Osteocyte (in vitro differentiated cells): ENCODE results near the gene PTPRN2. TPM values are rescaled to one million over a fixed set of nuclear protein-coding genes. Genes with fewer than 3 reads are reported as not detected.

Experiments used
- DNase-seq: peaks from one replicate; pipeline ENCODE4 v3.0.0; 2021; ENCODE audit warnings: mixed read lengths; ENCODE audit not compliant: unreplicated experiment; ENCODE audit errors: extremely low spot score
- H3K27ac Mint-ChIP-seq: one replicate; pipeline ENCODE4 v1.8.0; 2021; ENCODE audit warnings: mild to moderate bottlenecking, mixed read lengths; ENCODE audit not compliant: unreplicated experiment
- H3K27me3 Mint-ChIP-seq: one replicate; pipeline ENCODE4 v1.8.0; 2021; ENCODE audit warnings: mixed read lengths; ENCODE audit not compliant: unreplicated experiment
- H3K36me3 Mint-ChIP-seq: one replicate; pipeline ENCODE4 v1.8.0; 2021; ENCODE audit warnings: mixed read lengths; ENCODE audit not compliant: unreplicated experiment
- H3K4me1 Mint-ChIP-seq: one replicate; pipeline ENCODE4 v1.8.0; 2021; ENCODE audit warnings: mixed read lengths; ENCODE audit not compliant: unreplicated experiment
- H3K4me3 Mint-ChIP-seq: one replicate; pipeline ENCODE4 v1.8.0; 2021; ENCODE audit warnings: mild to moderate bottlenecking, moderate library complexity, mixed read lengths; ENCODE audit not compliant: unreplicated experiment
- H3K9me3 Mint-ChIP-seq: one replicate; pipeline ENCODE4 v1.8.0; 2021; ENCODE audit warnings: mixed read lengths; ENCODE audit not compliant: unreplicated experiment
- CTCF ChIP-seq: fragments of 200-600 bp; sonication (generic); IDR thresholded peaks from 2 replicates; pipeline ENCODE4 v1.5.0; 2021; ENCODE audit warnings: antibody characterized with exemption, mild to moderate bottlenecking, moderate library complexity
- total RNA-seq: library from RNA; stranded (reverse); gene quantifications from 2 replicates; pipeline ENCODE4 v1.2.1, GENCODE V29; 2021

Gene PTPRN2
- total RNA-seq, 1 donor from 2014 or later: 0.59 TPM

DNA sequence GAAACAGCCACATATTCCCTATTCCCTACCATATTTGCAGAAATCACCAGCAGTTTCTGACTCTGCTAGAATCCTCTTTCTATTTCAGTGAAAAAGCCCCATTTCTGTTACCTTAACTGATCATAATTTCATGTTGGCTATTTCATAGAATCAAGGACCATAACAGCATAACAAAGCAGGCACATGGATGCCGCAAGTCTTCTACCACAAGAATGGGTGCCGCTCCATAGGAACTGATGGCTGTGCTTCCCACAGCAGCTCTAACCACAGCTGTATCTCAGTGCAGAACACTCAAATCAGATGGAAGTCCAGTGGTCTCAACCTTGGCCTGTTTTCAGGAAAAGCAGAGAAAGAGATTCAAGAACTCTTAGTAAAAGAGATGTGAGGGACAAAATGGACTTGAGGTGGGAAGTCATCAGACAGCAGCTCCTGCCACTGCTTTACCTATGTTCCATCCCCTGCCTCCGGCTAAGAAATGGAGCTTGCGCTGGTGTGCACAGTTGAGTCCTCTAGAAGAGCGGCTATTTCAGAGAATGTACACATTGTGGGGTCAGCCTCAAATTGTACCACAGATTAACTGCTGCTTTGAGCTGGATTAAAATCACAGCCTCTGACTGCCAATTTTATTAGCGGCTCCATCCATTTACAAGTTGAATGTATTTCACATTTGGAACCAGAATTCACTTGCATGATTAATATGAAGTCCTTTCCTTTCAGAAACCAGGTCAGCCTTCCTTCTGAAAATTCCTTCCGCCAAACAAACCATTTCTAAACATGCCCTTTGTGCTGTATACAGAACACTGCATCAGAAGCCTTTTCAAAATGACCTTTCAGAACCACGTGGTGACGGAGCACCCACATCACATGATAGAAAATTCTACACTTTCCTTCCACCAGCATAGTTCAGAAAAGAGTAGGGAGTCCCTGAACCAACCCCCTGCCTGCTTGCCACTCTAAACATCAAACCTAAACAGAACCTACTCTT is 7.7 kb downstream of the PTPRN2 start:
- H3K36me3 Mint-ChIP-seq: no peaks in the 10 kb centered on the region
- H3K27me3 Mint-ChIP-seq: no peaks in the 10 kb centered on the region
- no peak for TF ChIP-seq CTCF
- H3K4me1 Mint-ChIP-seq: no peaks in the 10 kb centered on the region
- peaks cover 12% of the 10 kb centered on the region for H3K9me3 Mint-ChIP-seq
- DNase-seq: no peak
- no peak overlapping the region for H3K4me3 Mint-ChIP-seq
- H3K27ac Mint-ChIP-seq: no peak overlapping the region

DNA sequence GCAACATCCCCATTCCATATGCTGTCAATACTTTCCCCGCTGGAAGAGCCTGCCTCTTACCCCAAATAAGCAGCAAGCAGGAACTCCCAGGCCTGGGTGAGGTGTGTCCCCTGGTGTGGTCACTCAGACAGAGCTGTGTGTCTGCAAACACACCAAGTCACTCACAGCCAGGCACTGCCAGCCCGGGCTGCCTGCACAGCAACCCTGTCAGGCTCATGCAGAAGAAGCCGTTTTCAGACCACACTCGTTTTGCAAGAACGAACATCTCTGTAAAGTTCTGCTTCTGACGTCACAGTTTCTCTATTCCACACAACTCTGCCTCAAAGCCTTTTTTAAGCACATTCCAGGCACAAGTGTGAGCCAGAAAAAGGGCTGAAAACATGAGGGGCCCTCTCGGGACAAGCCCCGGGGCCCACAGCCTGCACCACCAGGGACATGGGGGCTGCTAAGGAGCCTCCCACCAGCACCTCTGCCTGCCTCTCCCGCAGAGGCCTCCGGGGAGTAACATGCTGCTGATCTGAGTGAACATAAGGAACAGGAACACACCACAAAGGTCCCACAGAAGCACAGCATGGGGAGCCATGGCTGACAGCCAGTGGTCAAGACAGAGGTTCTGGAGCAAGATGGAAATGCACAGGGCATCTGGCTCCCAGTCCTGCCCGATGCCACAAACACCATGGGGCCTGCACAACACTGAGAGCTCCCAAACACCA is 11.4 kb downstream of the PTPRN2 start:
- no peaks in the 10 kb centered on the region for H3K36me3 Mint-ChIP-seq
- no peaks in the 10 kb centered on the region for H3K4me1 Mint-ChIP-seq
- peaks cover 12% of the 10 kb centered on the region for H3K9me3 Mint-ChIP-seq
- H3K27me3 Mint-ChIP-seq: no peaks in the 10 kb centered on the region
- no peak for TF ChIP-seq CTCF
- H3K27ac Mint-ChIP-seq: no peak overlapping the region
- DNase-seq: no peak
- no peak overlapping the region for H3K4me3 Mint-ChIP-seq

DNA sequence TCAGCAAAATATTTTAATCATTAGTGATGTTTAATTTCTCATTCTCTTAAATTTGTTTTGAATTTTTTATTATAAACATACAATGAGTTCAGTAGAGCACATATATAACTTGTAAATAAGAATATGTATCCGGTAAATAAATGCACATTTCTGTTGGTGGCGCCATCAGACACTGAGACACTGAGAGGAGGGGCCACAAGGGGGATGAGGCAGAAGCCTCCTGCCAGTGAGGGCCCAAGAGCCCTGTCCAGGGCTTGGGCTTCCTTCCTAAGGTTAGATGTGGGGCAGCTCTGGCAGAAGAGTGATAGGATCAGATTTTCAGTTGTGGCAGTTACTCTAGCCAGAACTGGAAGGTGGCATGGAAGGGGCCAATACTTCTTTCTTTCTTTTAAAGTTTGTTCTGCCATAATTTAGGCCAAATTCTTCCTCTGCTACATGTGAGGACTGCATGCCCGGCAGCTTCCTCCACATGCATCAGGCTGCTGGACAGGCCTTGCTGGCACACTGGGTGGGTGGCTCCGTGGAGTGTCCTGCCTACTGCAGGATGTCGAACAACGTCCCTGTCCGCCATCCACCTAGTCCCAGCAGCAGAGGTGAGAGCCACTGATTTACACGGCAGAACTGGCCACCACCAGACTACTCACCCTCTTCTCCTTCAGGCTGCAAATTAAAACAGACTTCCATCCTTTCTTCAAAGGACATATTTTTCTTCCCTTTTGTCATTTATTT is 13.2 kb downstream of the PTPRN2 start:
- H3K4me1 Mint-ChIP-seq: no peaks in the 10 kb centered on the region
- peaks cover 2% of the 10 kb centered on the region for H3K9me3 Mint-ChIP-seq
- no peak for DNase-seq

DNA sequence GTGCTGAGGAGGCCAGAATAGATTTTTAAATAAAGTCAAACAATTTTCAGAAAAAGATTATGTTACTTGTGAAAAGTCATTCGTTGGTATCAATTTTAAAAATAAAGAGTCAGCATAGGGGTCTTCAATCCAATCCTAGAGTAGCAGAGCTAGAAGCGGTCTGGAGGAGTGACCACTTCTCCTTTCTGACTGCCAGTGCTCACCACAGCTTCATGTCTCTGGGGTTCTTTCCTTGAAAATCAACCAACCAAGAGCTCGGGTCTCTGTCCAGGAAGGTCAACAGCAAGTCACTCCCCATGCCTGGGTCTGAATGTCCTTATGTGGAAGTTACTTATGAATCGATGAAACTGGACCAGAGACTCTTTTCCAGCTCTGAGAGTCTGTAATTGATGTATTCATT is 14.3 kb downstream of the PTPRN2 start:
- H3K4me1 Mint-ChIP-seq: no peaks in the 10 kb centered on the region
- no peaks in the 10 kb centered on the region for H3K36me3 Mint-ChIP-seq
- H3K4me3 Mint-ChIP-seq: no peak overlapping the region
- no peaks in the 10 kb centered on the region for H3K9me3 Mint-ChIP-seq
- no peak for TF ChIP-seq CTCF
- no peak overlapping the region for H3K27ac Mint-ChIP-seq
- no peak for DNase-seq
- H3K27me3 Mint-ChIP-seq: no peaks in the 10 kb centered on the region

More for the DNA sequence above, 13.2 kb downstream of the PTPRN2 start:
- H3K27ac Mint-ChIP-seq: no peak overlapping the region
- H3K27me3 Mint-ChIP-seq: no peaks in the 10 kb centered on the region
- H3K36me3 Mint-ChIP-seq: no peaks in the 10 kb centered on the region
- no peak overlapping the region for H3K4me3 Mint-ChIP-seq
- no peak for TF ChIP-seq CTCF
